HG02870 (cell line): ENCODE results near the gene IQCF5.
"Not testable (repeated sequence)": the region's sequence is repeated elsewhere in the genome, so short reads cannot be mapped to it uniquely, and the experiment has no call there.

Experiments used
- ATAC-seq: cut with Tn5 transposase; IDR thresholded peaks from one replicate; pipeline ENCODE4 v1.9.1; 2021; ENCODE audit warnings: mild to moderate bottlenecking, moderate library complexity; ENCODE audit not compliant: unreplicated experiment

The IQCF5 gene

DNA sequence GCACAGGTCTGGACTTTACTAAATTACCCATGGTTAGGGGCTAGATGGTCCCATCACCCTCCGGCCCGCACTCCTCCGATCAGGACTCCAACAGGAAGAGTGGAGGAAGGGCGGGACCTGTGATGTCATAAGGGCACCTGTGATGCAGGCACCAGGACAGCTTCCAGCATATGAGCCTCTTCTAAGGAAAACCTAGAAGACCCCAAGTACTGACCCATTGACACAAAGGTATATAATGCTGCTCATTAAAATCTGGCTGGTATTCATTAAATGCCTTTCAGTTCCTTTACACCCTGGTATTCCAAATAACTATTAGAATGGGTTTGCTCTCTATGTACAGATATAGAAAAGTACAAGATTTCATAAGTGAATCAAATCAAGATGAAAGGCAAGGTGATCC, at the start of gene IQCF5:
IQCF5 (minus strand) TSS at position 101 of the 400 bp plus-strand sequence; CDS start at position 31, 70 bp downstream.
- ATAC-seq, result no peak

DNA sequence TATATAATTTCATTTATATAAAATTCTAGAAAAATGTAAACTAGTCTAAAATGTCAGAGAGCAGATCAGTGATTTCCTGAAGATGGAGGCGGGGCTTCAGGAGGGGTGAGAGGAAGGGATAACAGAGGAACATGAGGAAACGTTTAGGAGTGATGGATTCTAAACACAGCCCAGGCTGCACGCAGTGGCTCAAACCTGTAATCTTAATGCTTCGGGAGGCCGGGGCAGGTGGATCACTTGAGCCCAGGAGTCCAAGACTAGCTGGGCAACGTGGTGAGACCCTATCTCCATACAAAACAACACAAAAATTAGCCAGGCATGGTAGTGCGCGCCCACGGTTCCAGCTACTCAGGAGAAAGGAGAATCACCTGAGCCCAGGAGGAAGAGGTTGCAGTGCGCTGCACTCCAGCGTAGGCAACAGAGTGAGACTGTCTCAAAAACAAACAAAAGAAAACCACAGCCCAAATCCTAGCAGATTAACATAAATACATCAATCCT, 45.7 kb upstream of the IQCF5 start:
- ATAC-seq, result no peak

DNA sequence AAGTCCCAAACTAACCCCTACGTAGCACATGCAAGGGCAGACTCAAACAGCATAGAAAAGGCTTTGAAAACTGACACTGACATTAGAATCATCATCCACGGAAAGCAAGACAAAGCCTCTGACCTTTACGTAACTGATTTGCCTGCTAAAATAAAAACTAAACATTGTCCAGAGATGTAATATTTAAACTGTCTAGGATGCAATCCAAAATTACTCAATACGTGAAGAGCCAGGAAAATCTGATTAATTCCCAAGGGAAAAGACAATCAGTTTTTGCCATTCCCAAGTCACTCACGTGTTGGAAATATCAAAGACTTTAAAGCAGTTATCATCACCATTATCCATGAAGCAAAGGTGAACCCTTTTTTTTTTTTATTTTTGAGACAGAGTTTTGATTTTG, 41.0 kb upstream of the IQCF5 start:
- no peak for ATAC-seq

DNA sequence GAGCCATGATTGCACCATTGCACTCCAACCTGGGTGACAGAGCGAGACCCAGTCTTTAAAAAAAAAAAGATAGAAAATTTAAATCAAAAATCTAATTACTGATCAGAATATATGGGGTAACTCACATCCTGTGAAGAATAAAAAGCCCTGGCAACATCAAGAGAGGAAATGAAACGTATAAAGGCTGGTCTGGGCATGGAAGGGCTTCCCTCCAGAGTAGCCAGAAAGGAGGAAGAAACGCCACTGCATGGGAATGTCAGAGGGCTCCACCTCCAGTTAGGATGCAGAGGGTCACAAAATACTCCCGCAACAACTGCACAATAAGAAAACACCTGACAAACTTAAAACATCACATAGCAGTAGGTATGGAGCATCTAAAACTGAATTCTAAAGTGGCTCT, 32.6 kb upstream of the IQCF5 start:
- ATAC-seq, result no peak

DNA sequence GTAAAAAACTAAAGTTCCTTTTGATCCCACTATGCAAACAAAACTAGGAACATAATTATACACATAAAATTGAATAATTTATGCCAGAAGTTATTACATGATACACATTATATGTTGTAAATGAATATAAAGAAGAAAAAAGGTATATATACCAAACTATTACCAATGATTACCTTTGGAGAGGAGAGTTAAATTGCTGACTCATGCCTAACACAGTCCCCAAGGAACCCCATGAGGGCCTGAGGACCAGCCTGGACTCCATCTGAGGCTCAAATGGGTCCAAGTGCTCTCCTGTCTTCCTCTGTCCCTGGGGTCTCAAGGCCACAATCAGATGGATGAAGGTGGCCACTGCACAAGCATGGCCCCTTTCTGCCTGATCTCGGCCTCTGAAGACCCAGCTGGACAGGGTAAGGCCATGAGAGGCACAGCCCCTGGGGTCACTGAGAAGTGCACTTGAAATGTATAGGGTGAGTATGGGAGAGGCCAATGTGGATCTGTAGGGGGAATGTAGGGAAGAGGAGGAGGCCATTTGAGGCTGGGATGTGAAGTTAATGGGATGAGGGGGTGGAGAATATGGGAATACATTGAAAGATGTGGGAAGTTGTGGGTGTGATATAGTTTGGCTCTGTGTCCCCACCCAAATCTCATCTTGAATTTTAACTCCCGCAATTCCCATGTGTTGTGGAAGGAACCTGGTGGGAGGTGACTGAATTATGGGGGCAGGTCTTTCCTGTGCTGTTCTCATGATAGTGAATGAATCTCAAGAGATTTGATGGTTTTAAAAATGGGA, 28.8 kb upstream of the IQCF5 start:
- ATAC-seq, result no peak

DNA sequence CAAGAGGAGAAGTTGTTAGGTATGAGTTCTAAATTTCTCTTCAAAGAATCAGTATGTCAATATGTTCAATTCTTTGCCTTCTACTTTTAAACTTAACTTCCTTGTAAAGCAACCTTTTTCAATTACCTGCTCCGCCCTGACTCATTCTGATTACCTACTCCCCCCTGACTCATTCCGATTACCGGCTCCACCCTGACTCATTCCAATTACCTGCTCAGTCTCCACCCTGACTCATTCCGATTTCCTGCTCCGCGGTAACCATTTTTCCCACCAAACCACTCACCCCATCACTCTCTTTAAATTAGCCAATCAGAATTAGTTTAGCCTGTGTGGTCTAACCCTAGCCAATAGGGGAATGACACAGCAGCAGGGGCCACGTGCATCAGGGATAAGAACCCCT, 27.0 kb upstream of the IQCF5 start:
- ATAC-seq, result not testable (repeated sequence)

DNA sequence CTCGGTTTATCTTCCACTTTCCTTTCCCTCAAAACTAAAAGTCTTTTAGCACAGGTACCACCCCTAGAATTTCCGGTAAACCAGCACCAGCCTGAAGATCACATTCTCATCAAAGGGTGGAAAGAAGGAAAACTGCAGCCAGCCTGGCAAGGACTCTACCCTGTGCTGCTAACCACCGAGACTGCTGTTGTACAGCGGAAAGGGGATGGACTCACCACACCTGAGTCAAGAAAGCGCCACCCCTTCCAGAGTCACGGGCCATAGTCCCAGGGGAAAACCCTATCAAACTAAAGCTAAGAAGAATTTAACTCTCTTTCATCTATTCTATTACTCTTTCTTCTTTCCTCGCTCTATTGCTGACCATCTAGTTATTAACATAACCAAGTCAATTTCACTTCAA, 24.6 kb upstream of the IQCF5 start:
- not testable (repeated sequence) for ATAC-seq

DNA sequence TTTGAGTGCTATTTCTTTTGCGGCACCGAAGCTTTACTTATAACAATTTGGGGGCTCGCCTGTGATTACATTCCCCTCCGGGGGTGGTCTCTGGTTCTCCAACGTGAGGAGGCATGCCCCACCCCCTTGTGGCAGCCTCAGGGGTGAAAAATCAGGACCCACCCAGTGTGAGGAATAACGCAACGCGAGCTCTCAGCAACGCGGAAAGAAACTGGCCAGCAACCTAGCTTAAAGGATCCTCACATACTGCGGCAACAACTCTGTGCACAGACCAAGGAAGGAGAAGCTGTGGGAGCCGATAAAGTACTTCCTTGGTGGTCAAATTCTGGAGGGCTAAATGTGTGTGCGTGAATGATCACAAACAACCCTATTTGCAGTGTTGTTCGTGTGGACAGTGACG, 22.0 kb upstream of the IQCF5 start:
- no peak for ATAC-seq

DNA sequence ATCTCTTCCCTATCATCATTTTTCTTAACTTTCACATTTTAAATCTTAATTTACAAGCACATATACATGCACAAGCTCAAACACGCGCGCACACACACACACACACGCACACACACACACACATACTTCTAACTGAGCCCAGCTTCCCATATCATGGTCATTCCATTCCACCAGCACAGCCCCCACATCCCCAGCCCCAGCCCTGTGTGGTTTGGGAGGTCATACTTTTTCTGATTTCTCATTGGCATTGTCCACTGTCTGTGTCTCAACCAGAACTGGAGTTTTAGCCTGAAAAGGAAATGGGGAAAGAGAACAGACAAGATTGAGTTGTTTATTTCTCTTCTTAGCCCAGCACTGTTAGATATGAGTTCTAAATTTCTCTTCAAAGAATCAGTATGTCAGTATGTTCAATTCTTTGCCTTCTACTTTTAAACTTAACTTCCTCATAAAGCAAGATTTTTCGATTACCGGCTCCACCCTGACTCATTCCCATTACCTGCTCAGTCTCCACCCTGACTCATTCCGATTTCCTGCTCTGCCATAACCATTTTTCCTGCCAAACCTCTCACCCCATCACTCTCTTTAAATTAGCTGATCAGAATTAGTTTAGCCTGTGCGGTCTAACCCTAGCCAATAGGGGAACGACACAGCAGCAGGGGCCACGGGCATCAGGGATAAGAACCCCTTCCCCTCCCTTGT, 21.4 kb upstream of the IQCF5 start:
- ATAC-seq, result no peak

DNA sequence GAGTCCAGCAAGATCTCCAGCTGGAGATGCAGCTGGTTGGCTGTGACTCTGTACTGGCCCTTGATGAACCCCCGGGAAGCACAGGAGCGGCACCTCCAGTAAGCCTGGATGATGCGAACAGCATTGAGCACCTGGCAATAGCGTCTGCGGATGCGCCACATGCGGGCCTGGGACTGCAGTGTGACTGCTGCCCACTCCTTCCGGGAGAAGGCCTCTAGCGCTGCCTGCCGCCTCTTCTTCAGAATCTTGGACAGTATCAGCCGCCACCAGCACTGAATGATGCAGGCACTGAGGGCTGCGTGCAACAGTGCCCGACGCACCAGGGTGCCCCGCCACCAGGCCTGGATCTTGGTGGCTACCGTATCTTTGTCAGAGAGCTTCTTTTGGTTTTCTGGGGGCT, 19.5 kb upstream of the IQCF5 start:
- ATAC-seq, result no peak

DNA sequence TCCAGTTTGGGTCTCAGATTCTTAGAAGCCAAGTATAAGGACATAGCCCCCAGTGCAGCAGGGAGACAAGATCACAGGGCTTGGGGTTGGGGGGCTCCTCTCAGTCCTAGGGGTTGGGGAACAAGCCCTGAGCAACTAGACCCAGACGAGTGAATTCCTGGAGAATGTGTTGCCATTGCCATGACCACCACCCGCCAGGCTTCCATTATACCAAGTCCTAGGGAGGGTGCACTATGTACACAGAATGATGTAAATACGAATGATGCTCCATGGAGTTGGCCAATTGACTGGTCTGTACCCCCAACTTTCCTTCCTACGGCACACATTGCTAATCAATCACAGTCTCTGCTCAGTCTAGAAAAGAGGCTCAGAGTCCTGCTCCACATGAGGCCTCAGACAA, 19.0 kb upstream of the IQCF5 start:
- ATAC-seq, result no peak

DNA sequence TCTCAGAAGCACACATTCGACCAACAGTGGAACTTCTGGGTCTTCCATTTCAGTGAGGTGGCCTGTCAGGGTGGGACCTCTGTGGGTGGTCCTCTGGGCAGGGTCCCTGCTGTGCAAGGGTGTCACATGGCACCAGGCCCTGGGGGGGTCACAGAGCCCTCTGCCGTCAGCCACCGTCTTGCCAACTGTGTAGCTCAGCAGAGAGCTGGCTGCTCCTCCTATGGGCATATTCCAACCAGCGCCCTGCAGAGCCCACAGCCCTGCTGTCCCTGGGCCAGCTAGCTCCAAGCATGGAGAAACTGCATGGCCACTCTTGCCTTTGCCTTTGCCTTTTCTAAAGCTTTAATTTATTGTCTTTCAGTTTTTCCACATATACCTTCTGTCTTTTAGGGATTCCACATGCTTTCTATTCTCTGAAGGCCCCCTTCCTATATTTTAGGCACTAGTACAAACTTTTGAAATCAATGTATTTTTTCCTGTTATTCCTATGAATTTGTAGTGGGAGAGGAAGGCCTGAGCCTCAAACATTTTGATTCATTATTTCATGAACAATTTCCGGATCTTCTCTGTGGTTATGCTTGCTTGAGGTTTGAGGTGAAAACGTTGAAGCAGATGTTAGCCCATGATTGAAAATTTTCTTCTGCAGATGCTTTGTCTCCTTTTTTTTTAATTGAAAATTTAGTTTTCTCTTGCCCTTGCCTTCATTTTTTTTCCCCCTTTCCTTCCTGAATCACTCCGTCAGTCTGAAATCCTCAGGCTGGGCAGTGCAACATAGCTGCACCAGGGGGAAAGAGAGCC, 16.0 kb upstream of the IQCF5 start:
- no peak for ATAC-seq

DNA sequence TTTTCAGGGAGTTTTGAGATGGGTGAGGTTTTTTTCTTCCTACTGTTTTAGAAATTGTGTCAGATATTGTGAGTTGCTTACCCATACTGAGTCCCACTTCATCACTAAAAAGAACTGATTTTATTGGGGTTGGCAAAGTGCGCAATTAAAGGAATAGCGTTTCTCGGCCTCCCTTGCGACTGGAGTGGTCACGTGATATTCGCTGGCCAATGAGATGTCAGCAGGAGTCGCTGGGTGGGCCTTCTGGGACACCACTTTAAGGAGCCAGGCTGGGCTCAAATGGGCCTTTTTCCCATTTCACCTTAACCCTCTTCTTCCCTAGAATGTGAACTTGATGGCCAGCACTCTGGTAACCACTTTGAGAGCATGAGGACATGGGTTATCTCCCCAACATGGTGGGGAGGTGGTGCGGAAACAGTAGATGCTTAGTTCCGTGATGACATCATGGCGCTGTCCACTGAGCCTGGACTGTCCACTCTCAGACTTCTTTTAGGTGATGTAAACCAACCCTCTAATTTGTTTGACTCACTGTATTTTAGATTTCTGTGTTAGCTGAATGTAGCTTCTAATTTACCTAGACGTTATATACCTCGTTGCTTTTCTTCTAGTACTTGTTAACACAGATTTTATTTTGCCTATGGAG, 13.2 kb upstream of the IQCF5 start:
- no peak for ATAC-seq

DNA sequence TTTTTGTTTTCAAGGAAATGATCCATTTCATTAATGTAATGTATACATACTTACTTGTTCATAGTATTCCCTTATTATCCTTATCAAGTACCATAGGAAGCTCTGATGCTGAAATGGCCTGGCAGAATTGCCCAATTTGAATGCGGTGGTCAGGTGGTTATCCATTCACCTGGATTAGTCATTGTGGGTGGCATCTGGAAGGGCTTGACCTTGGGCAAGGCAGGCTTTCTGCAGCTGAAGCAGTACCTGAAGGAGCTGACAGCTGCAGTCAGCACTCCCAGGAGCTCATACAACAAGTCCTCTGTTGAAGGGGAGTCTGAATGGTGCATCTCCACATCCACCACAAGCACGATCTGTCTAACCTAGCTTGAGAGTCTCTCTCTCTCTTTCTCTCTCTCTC, 12.2 kb upstream of the IQCF5 start:
- no peak for ATAC-seq

DNA sequence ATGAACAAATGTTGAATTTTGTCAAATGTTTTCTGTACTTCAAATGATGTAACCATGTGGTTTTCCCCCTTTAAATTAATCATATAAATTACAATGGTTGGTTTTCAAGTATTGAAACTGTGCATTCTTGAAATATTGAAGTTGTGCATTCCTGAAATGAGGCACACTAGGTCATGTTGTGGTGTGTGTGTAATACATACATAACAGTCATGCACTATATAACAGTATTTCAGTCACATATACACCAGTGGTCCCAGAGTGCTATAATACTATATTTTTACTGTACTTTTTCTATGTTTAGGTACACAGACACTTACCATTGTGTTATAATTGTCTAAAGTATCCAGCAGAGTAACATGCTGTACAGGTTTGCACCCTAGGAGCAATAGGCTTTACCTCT, 11.0 kb upstream of the IQCF5 start:
- no peak for ATAC-seq

DNA sequence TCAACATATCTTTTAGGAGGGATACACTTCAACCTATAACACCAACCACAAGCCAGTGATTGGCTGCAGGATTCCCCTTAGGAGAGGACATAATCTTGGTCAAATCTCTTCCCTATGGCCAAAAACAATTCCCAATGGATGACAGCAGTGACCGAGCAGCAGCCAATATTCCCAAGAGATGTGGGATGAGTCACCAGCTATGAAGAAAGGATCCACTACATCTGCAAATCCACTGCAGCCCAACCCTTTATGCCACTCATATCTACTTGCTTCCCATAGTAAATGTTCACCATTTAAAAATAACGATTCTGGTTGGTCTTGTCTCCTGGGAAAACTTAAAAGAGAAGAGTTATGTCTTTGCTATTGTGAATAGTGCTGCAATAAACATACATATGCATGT, 4.5 kb upstream of the IQCF5 start:
- ATAC-seq, result no peak

DNA sequence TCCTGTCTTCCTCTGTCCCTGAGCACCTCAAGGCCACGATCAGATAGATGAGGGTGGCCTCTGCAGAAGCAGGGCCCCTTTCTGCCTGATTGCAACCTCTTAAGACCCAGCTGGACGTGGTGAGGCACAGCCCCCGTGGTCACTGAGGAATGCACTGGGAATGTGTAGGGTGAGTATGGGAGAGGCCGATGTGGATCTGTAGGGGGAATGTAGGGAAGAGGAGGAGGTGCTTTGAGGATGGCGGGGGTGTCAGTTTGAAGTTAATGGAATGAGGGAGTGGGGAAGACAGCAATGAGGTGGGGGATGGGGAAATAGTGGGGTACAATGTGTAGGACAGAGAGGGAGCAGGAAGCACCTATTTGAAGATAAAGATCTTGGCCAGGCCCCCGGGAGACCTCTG, 785 bp upstream of the IQCF5 start:
- no peak for ATAC-seq

DNA sequence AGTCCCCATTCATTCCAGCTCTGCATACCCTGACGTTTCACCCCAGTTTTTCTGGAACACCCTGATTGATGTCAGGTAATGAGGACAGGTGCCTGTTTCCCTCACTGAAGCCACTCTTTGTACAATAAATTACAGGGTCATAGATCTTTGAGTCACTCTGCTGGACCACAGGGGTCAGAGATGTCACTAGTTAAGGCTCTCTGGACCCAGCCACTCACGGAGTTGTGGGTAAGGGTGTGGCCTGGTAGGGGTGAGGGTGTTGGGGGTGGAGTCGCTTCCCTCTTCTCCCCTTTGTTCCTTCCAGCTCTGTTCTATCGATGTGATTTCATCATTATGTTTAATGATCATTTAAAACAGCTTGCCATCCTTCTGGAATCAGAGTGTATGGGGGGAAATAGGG, 512 bp downstream of the IQCF5 start:
- no peak for ATAC-seq

DNA sequence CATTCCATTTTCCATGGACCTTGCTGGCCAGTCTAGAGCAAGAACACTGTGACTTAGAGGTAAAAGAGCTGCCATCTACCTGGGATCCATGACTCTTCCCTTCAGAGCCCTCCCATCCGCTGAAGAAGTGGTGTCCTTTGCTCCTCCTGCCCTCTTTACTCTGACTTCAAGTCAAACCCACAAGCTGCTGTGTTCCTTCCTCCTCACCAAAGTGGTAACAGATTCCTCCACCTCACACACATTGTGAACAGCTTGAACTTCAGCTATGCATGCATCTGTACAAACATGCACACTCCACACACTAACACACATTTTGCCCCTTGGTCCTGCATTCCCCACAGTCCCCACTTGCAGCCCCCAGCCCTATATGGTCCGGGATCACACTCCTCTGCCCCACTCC, 990 bp downstream of the IQCF5 start:
- no peak for ATAC-seq

DNA sequence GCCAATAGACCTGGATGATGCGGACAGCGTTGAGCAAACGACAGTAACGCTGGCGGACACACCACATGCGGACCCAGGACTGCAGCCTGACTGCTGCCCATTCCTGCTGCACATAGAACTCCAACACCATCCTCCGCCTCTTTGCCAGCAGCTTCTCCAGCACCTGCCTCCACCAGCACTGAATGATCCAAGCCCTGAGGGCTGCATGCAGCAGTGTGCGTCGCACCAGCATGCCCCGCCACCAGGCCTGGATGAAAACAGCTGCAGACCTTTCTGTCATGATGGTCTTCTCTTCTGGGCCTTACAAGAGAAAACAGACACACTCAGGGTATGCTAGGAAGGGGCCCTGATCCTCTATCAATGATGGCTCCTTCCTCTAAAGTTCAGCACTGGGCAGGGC, 1.5 kb downstream of the IQCF5 start:
- no peak for ATAC-seq

DNA sequence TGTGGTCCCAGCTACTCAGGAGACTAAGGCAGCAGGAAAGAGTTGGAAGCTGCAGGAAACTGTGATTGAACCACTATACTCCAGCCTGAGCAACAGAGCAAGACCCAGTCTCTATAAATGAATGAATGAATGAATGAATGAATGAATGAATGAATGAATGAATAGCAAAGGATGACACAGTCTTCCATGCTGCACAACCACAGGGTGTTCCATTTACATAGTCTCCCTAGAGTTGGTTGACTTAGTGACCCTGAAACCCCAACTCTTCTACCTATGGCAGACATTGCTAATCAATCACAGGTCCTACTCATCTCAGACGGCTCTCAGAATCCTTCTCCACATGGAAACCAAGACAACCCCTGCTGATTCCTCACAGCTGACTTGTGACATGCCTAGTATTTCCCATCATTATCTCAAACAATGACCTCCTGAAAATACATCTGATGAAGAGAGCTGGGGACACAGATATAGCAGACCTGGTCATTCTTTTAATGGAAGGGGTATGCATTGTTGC, 2.1 kb downstream of the IQCF5 start:
- no peak for ATAC-seq
